Caco-2 (cell line): ENCODE data around the gene TRAF1. TPM values are rescaled to one million over a fixed set of nuclear protein-coding genes. Genes with fewer than 3 reads are reported as not detected.
A peak's percentile ranks its signal among the peaks of the same experiment; 100 is the strongest.

Experiments used
- BruUV-seq: library from RNA; stranded (reverse); fragments of 400-500 nt; replicated peaks from 2 replicates; lab custom pipeline; 2021; lab: Mats Ljungman, UMichigan
- CTCF ChIA-PET: fragments of 300-600 bp; sonication (Branson Sonifier 250); formaldehyde crosslinking; loops from one replicate; lab custom pipeline; 2022; ENCODE audit warnings: antibody characterized with exemption; lab: Charles Lee
- POLR2A ChIA-PET: fragments of 300-600 bp; sonication (Branson Sonifier 250); formaldehyde crosslinking; loops from one replicate; lab custom pipeline; 2022; ENCODE audit warnings: antibody characterized with exemption; lab: Charles Lee
- DNase-seq, 2 experiments: peaks; one replicate each; pipeline versions ENCODE4 v3.0.0 to v3.0.0-alpha.2; 2020 to 2022
- H3K27me3 ChIP-seq: replicated peaks from 2 replicates; pipeline ENCODE4 v1.6.0; 2011; ENCODE audit warnings: low read length; ENCODE audit not compliant: control insufficient read depth, insufficient read depth
- H3K36me3 ChIP-seq: 2 replicates; pipeline ENCODE4 v1.5.1; 2011; ENCODE audit warnings: low read length; ENCODE audit not compliant: control insufficient read depth, insufficient read depth
- H3K4me1 ChIP-seq: fragments of 250-450 bp; sonication (Bioruptor Pico); 2 replicates; pipeline ENCODE4 v1.5.1; 2020; ENCODE audit warnings: mild to moderate bottlenecking
- H3K4me3 ChIP-seq: 2 replicates; pipeline ENCODE4 v1.5.1; 2011; ENCODE audit warnings: low read depth, mild to moderate bottlenecking, control low read depth, low read length
- H3K9me3 ChIP-seq: fragments of 250-450 bp; sonication (Bioruptor Pico); 2 replicates; pipeline ENCODE4 v1.5.1; 2020; ENCODE audit warnings: mild to moderate bottlenecking, moderate library complexity
- H3K27ac Mint-ChIP-seq: one replicate; pipeline ENCODE4 v1.8.0; 2022; ENCODE audit warnings: mixed read lengths; ENCODE audit not compliant: unreplicated experiment
- H3K27me3 Mint-ChIP-seq: one replicate; pipeline ENCODE4 v1.8.0; 2022; ENCODE audit warnings: mixed read lengths; ENCODE audit not compliant: insufficient read depth, unreplicated experiment
- H3K36me3 Mint-ChIP-seq: one replicate; pipeline ENCODE4 v1.8.0; 2022; ENCODE audit warnings: mild to moderate bottlenecking, mixed read lengths; ENCODE audit not compliant: insufficient read depth, unreplicated experiment
- H3K4me1 Mint-ChIP-seq: one replicate; pipeline ENCODE4 v1.8.0; 2022; ENCODE audit warnings: low read depth, mixed read lengths; ENCODE audit not compliant: unreplicated experiment
- H3K4me3 Mint-ChIP-seq: one replicate; pipeline ENCODE4 v1.8.0; 2022; ENCODE audit warnings: mild to moderate bottlenecking, moderate library complexity, mixed read lengths; ENCODE audit not compliant: unreplicated experiment
- H3K9me3 Mint-ChIP-seq: one replicate; pipeline ENCODE4 v1.8.0; 2022; ENCODE audit warnings: mixed read lengths; ENCODE audit not compliant: unreplicated experiment
- intact Hi-C: fragments of 100-400 bp; cut with micrococcal nuclease; formaldehyde crosslinking; loops from one replicate; pipeline ENCODE4 v1.10.0; 2022; ENCODE audit not compliant: unreplicated experiment
- total RNA-seq: library from RNA; stranded (reverse); gene quantifications from 2 replicates; pipeline ENCODE4 v1.2.3, GENCODE V29; 2022
- TF ChIP-seq, protein P1 (sequence below), 2 experiments: fragments of 200-600 bp in 1 of 2; IDR thresholded peaks; 1 replicate in 1 of 2; 2 replicates in 1 of 2; pipeline versions ENCODE4 v1.5.1 to v1.8.0; 2011 to 2022; ENCODE audit warnings: antibody characterized with exemption in 1 of 2, control low read depth in 1 of 2, inconsistent platforms in 1 of 2, low read depth in 1 of 2, low read length in 1 of 2, mild to moderate bottlenecking in 1 of 2, moderate library complexity in 1 of 2; ENCODE audit not compliant: insufficient read depth in 1 of 2, severe bottlenecking in 1 of 2, unreplicated experiment in 1 of 2

The TRAF1 gene
- total RNA-seq, 1 experiment from 2014 or later: 1.1 TPM

- ChIA-PET CTCF (no interaction called here), POLR2A (no interaction called here)
- TF ChIP-seq, protein P1, sequence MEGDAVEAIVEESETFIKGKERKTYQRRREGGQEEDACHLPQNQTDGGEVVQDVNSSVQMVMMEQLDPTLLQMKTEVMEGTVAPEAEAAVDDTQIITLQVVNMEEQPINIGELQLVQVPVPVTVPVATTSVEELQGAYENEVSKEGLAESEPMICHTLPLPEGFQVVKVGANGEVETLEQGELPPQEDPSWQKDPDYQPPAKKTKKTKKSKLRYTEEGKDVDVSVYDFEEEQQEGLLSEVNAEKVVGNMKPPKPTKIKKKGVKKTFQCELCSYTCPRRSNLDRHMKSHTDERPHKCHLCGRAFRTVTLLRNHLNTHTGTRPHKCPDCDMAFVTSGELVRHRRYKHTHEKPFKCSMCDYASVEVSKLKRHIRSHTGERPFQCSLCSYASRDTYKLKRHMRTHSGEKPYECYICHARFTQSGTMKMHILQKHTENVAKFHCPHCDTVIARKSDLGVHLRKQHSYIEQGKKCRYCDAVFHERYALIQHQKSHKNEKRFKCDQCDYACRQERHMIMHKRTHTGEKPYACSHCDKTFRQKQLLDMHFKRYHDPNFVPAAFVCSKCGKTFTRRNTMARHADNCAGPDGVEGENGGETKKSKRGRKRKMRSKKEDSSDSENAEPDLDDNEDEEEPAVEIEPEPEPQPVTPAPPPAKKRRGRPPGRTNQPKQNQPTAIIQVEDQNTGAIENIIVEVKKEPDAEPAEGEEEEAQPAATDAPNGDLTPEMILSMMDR (IDR thresholded peaks at IDR 0.05; ENCODE audit: insufficient read depth in 1 of 2, low read depth in 1 of 2, low read length in 1 of 2, severe bottlenecking in 1 of 2, unreplicated experiment in 1 of 2): no peak
- Mint-ChIP-seq H3K4me1 (peaks cover 20% of the 10 kb centered on the region), H3K4me3 (no peak overlapping the region), H3K36me3 (peaks cover 44% of the 10 kb centered on the region), H3K27me3 (no peaks in the 10 kb centered on the region), H3K27ac (no peak overlapping the region), H3K9me3 (no peaks in the 10 kb centered on the region)
- peaks cover 28% of the 10 kb centered on the region for H3K4me1 ChIP-seq
- peaks cover 1% of the 10 kb centered on the region for H3K36me3 ChIP-seq
- intact Hi-C loops: no loop called here
- no peaks in the 10 kb centered on the region for H3K27me3 ChIP-seq
- no peaks in the 10 kb centered on the region for H3K9me3 ChIP-seq
- BruUV-seq: no TSS peak
- no peak overlapping the region for H3K4me3 ChIP-seq
- no peak for DNase-seq
Observed at GRCh38 chr9:120870206-120870605, 56.4 kb downstream of the TRAF1 start.

GRCh38 chr9:120869726-120870125 lies 56.9 kb downstream of the TRAF1 start:
- H3K4me3 ChIP-seq: no peak overlapping the region
- no peak for DNase-seq
- peaks cover 23% of the 10 kb centered on the region for H3K4me1 ChIP-seq
- Mint-ChIP-seq H3K27me3 (no peaks in the 10 kb centered on the region), H3K4me1 (peaks cover 18% of the 10 kb centered on the region), H3K9me3 (no peaks in the 10 kb centered on the region), H3K36me3 (peaks cover 44% of the 10 kb centered on the region), H3K4me3 (no peak overlapping the region), H3K27ac (no peak overlapping the region)
- TF ChIP-seq, protein P1 (IDR thresholded peaks at IDR 0.05; ENCODE audit: insufficient read depth in 1 of 2, low read depth in 1 of 2, low read length in 1 of 2, severe bottlenecking in 1 of 2, unreplicated experiment in 1 of 2): no peak
- intact Hi-C loops: no loop called here
- H3K27me3 ChIP-seq: no peaks in the 10 kb centered on the region
- peaks cover 1% of the 10 kb centered on the region for H3K36me3 ChIP-seq
- BruUV-seq: no TSS peak
- ChIA-PET POLR2A (no interaction called here), CTCF (no interaction called here)
- no peaks in the 10 kb centered on the region for H3K9me3 ChIP-seq

GRCh38 chr9:120869360-120869687 lies 57.3 kb downstream of the TRAF1 start:
- DNase-seq: no peak
- Mint-ChIP-seq H3K27ac (peak overlapping the region; percentile 83), H3K4me3 (peak overlapping the region; percentile 79)

More at GRCh38 chr9:120869360-120869687, 57.3 kb downstream of the TRAF1 start:
- Histone ChIP-seq H3K9me3 (no peaks in the 10 kb centered on the region), H3K27me3 (no peaks in the 10 kb centered on the region), H3K36me3 (peaks cover 1% of the 10 kb centered on the region), H3K4me1 (peaks cover 19% of the 10 kb centered on the region), H3K4me3 (no peak overlapping the region)
- H3K36me3 Mint-ChIP-seq: peaks cover 44% of the 10 kb centered on the region
- H3K9me3 Mint-ChIP-seq: no peaks in the 10 kb centered on the region
- H3K4me1 Mint-ChIP-seq: peaks cover 18% of the 10 kb centered on the region
- TF ChIP-seq, protein P1 (IDR thresholded peaks at IDR 0.05; ENCODE audit: insufficient read depth in 1 of 2, low read depth in 1 of 2, low read length in 1 of 2, severe bottlenecking in 1 of 2, unreplicated experiment in 1 of 2): no peak
- no TSS peak for BruUV-seq
- H3K27me3 Mint-ChIP-seq: no peaks in the 10 kb centered on the region
- intact Hi-C loops: no loop called here
- POLR2A ChIA-PET: no interaction called here
- CTCF ChIA-PET: no interaction called here
